IPS-18c (cell line): Measurements from ENCODE around the gene PDCD1LG2.

ENCODE experiments used
- H3K4me3 ChIP-seq: 2 replicates; pipeline ENCODE4 v1.7.0; 2013; ENCODE audit warnings: low read depth, mild to moderate bottlenecking, low read length, moderate library complexity; ENCODE audit not compliant: insufficient read depth
- H3K9me3 ChIP-seq: one replicate; pipeline ENCODE4 v1.6.1; 2013; ENCODE audit warnings: mild to moderate bottlenecking, low read length, moderate library complexity; ENCODE audit not compliant: control insufficient read depth, insufficient read depth

The PDCD1LG2 gene

GRCh38 chr9:5614192-5614591, 103.9 kb downstream of the PDCD1LG2 start:
- Histone ChIP-seq H3K9me3 (no peaks in the 10 kb centered on the region), H3K4me3 (no peak overlapping the region)

- no peaks in the 10 kb centered on the region for H3K9me3 ChIP-seq
- no peak overlapping the region for H3K4me3 ChIP-seq
These were observed 104.7 kb downstream of the PDCD1LG2 start for GRCh38 chr9:5614985-5615384.

- H3K4me3 ChIP-seq, result no peak overlapping the region
These were observed 107.4 kb downstream of the PDCD1LG2 start for GRCh38 chr9:5617749-5618148.

GRCh38 chr9:5620494-5620893, 110.2 kb downstream of the PDCD1LG2 start:
- no peak overlapping the region for H3K4me3 ChIP-seq

More at GRCh38 chr9:5617749-5618148, 107.4 kb downstream of the PDCD1LG2 start:
- no peaks in the 10 kb centered on the region for H3K9me3 ChIP-seq

More at GRCh38 chr9:5620494-5620893, 110.2 kb downstream of the PDCD1LG2 start:
- no peaks in the 10 kb centered on the region for H3K9me3 ChIP-seq
